Measurements from ENCODE around the gene RBM42. TPM values are rescaled to one million over a fixed set of nuclear protein-coding genes. Genes with fewer than 3 reads are reported as not detected.

RBM42 gene
- total RNA-seq, 2 experiments from 2014 or later, result 87.4 to 92.2 TPM

DNA sequence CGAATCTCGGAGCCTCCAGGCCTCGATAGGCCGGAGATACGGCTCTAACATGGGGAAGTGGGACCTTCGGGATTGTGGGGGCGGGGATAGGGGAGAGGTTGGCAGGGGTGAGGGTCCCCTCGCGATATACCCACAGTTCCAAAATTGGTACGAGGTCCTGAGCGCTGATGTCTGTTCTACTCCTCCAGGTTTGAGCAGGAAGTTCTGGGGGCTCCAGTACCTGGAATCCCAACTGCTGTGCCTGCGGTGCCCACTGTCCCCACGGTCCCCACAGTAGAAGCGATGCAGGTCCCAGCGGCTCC lies 447 bp downstream of the RBM42 start:
- POLR2A ChIA-PET, result interaction anchor here (0.7 to 0.9 kb wide), 2 partner anchors 11 to 13 kb away, joined by 3 to 5 read pairs; no protein-coding TSS in a partner anchor
- H3K9me3 Mint-ChIP-seq, result no peaks in the 10 kb centered on the region
- DNase-seq (no peak), ATAC-seq (ENCODE audit: low read depth) (no peak)
- H3K4me3 Mint-ChIP-seq, result peak overlapping the region; percentile 97
- no peaks in the 10 kb centered on the region for H3K27me3 Mint-ChIP-seq
- H3K36me3 Mint-ChIP-seq, result peaks cover 14% of the 10 kb centered on the region
- peaks cover 14% of the 10 kb centered on the region for H3K4me1 Mint-ChIP-seq
- peak overlapping the region; percentile 99 for H3K27ac Mint-ChIP-seq

DNA sequence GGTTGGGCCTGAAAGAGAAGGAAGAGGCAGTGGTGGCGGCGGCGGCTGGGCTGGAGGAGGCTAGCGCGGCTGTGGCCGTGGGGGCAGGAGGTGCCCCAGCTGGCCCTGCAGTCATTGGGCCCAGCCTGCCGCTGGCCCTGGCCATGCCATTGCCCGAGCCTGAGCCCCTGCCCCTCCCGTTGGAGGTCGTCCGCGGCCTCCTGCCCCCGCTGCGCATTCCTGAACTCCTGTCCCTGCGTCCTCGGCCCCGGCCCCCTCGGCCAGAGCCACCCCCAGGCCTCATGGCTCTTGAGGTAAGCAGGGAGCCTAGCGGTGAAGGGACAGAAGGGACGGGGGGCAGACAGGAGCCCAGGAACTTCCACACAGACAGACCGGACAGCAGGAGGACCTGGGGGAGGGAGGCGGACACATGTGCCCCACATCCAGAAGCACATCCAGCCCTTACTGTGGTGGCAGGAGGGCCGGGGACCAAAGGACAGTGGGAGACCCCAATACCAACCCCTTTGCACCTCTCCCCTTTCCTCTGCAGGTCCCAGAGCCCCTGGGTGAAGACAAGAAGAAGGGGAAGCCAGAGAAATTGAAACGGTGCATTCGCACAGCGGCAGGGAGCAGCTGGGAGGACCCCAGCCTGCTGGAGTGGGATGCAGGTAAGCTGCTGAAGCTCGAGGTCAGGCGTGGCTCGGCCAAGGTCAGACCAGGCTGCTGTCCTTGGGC lies 5.0 kb downstream of the RBM42 start:
- ATAC-seq (ENCODE audit: low read depth) (no peak), DNase-seq (no peak)
- peaks cover 20% of the 10 kb centered on the region for H3K36me3 Mint-ChIP-seq
- no peak overlapping the region for H3K27ac Mint-ChIP-seq
- no peaks in the 10 kb centered on the region for H3K9me3 Mint-ChIP-seq
- POLR2A ChIA-PET, result interaction anchor here (1.4 kb wide), 1 partner anchor 10 kb away, joined by 6 read pairs; no protein-coding TSS in a partner anchor
- H3K27me3 Mint-ChIP-seq, result no peaks in the 10 kb centered on the region
- no peak overlapping the region for H3K4me3 Mint-ChIP-seq
- H3K4me1 Mint-ChIP-seq, result peaks cover 15% of the 10 kb centered on the region

DNA sequence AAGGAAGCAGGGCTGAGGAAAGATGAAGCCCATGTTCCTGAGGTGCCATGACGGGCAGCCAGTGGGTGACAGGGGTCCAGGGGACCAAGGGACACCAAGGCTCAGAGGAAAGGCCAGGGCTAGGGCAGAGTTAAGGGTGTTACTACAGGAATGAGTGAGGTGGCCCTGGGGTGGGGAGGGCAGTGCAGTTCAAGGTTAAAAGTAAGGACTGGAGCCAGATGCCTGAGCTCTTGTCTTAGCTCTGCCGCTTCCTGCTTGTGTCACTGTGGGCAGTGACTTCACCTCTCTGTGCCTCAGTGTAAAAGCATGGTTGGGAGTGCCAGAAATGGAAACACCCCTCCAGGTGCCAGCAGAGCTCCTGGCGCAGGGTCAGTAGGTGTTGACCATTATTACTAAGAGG lies 7.8 kb downstream of the RBM42 start:
- POLR2A ChIA-PET, result interaction anchor here (1.0 to 1.8 kb wide), 2 partner anchors 12 to 24 kb away, joined by 4 to 7 read pairs; partner anchors contain the start of genes COX6B1 and HAUS5
- H3K36me3 Mint-ChIP-seq, result peaks cover 16% of the 10 kb centered on the region

GRCh38 chr19:35637165-35637564 lies 8.3 kb downstream of the RBM42 start:
- DNase-seq, result no peak
- no peak overlapping the region for H3K4me3 Mint-ChIP-seq
- peaks cover 16% of the 10 kb centered on the region for H3K36me3 Mint-ChIP-seq
- H3K27me3 Mint-ChIP-seq, result no peaks in the 10 kb centered on the region
- peaks cover 15% of the 10 kb centered on the region for H3K4me1 Mint-ChIP-seq
- POLR2A ChIA-PET, result interaction anchor here (1.0 to 1.8 kb wide), 2 partner anchors 11 to 24 kb away, joined by 4 to 7 read pairs; partner anchors contain the start of genes COX6B1 and HAUS5
- no peak for ATAC-seq (ENCODE audit: low read depth)
- H3K27ac Mint-ChIP-seq, result no peak overlapping the region
- H3K9me3 Mint-ChIP-seq, result no peaks in the 10 kb centered on the region

More for the DNA sequence above, 7.8 kb downstream of the RBM42 start:
- DNase-seq, result no peak
- no peak overlapping the region for H3K4me3 Mint-ChIP-seq
- no peaks in the 10 kb centered on the region for H3K27me3 Mint-ChIP-seq
- peak overlapping the region; percentile 75 for H3K27ac Mint-ChIP-seq
- H3K9me3 Mint-ChIP-seq, result no peaks in the 10 kb centered on the region
- ATAC-seq (ENCODE audit: low read depth), result peak; percentile 50
- H3K4me1 Mint-ChIP-seq, result peaks cover 12% of the 10 kb centered on the region

GRCh38 chr19:35639321-35639639 lies 10.4 kb downstream of the RBM42 start:
- ATAC-seq (ENCODE audit: low read depth) (no peak), DNase-seq (no peak)
- POLR2A ChIA-PET, result no interaction called here
- no peak overlapping the region for H3K27ac Mint-ChIP-seq
- H3K27me3 Mint-ChIP-seq, result no peaks in the 10 kb centered on the region
- no peak overlapping the region for H3K4me3 Mint-ChIP-seq
- H3K9me3 Mint-ChIP-seq, result no peaks in the 10 kb centered on the region
- H3K36me3 Mint-ChIP-seq, result peaks cover 12% of the 10 kb centered on the region
- peaks cover 21% of the 10 kb centered on the region for H3K4me1 Mint-ChIP-seq

DNA sequence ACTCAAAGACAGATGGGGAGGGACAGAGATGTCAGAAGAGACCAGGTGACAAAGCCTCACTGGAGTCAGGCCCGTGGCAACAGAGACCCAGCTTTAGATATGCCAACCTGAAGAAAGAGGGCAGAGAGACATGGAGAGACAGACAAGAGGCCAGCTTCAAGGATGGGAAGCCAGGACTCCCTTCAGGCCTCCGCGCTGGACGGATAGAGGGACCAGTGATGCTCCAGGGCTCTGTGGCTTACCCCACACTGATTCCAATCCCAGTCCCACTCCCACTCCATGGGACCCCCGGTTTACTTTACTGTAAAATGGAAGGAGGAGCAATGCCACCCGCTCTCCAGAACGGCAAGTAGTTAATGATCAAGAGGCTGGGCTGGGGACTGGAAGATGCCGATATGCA lies 11.0 kb downstream of the RBM42 start:
- ATAC-seq (ENCODE audit: low read depth) (no peak), DNase-seq (no peak)
- Mint-ChIP-seq H3K9me3 (no peaks in the 10 kb centered on the region), H3K27ac (no peak overlapping the region), H3K4me1 (peaks cover 25% of the 10 kb centered on the region), H3K27me3 (no peaks in the 10 kb centered on the region), H3K4me3 (no peak overlapping the region), H3K36me3 (peaks cover 12% of the 10 kb centered on the region)
- POLR2A ChIA-PET, result interaction anchor here (0.6 kb wide), 1 partner anchor 42 kb away, joined by 4 read pairs; no protein-coding TSS in a partner anchor

GRCh38 chr19:35641515-35642151 lies 12.8 kb downstream of the RBM42 start, which contains the start of gene ETV2:
TSS of gene ETV2 (plus strand) at chr19:35641745. CDS start at chr19:35642461, 716 bp downstream.
- ATAC-seq (ENCODE audit: low read depth), result no peak
- POLR2A ChIA-PET, result interaction anchor here (0.6 to 3.6 kb wide), 4 partner anchors 12 to 71 kb away, joined by 3 to 14 read pairs (median 4); no protein-coding TSS in a partner anchor
- peaks cover 8% of the 10 kb centered on the region for H3K36me3 Mint-ChIP-seq

DNA sequence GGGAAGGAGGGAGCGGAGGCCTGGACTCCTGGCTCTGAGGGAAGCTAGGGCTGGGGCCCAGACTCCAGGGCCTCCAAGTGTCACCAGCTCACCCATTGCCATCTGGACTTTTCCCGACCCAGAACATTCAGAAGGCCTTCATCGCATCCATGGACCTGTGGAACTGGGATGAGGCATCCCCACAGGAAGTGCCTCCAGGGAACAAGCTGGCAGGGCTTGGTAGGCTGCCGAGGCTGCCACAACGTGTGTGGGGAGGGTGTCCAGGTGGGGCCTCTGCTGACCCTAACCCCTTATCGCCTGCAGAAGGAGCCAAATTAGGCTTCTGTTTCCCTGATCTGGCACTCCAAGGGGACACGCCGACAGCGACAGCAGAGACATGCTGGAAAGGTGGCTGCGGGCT lies 13.5 kb downstream of the RBM42 start:
- peaks cover 33% of the 10 kb centered on the region for H3K4me1 Mint-ChIP-seq
- no peaks in the 10 kb centered on the region for H3K27me3 Mint-ChIP-seq
- DNase-seq (no peak), ATAC-seq (ENCODE audit: low read depth) (no peak)
- H3K36me3 Mint-ChIP-seq, result peaks cover 5% of the 10 kb centered on the region
- no peaks in the 10 kb centered on the region for H3K9me3 Mint-ChIP-seq
- H3K27ac Mint-ChIP-seq, result peak overlapping the region; percentile 80
- POLR2A ChIA-PET, result interaction anchor here (0.7 to 3.6 kb wide), 9 partner anchors 8 to 104 kb away, joined by 3 to 14 read pairs (median 5); partner anchors contain the start of genes PSENEN and U2AF1L4
- H3K4me3 Mint-ChIP-seq, result peak overlapping the region; percentile 82

More at GRCh38 chr19:35641515-35642151, 12.8 kb downstream of the RBM42 start, which contains the start of gene ETV2:
- H3K27ac Mint-ChIP-seq, result peak within 1 kb of the TSS; percentile 80
- DNase-seq, result peak; percentile 76
- no peaks in the 10 kb centered on the region for H3K27me3 Mint-ChIP-seq
- H3K9me3 Mint-ChIP-seq, result no peaks in the 10 kb centered on the region
- H3K4me1 Mint-ChIP-seq, result peaks cover 34% of the 10 kb centered on the region
- H3K4me3 Mint-ChIP-seq, result peak within 1 kb of the TSS; percentile 82

DNA sequence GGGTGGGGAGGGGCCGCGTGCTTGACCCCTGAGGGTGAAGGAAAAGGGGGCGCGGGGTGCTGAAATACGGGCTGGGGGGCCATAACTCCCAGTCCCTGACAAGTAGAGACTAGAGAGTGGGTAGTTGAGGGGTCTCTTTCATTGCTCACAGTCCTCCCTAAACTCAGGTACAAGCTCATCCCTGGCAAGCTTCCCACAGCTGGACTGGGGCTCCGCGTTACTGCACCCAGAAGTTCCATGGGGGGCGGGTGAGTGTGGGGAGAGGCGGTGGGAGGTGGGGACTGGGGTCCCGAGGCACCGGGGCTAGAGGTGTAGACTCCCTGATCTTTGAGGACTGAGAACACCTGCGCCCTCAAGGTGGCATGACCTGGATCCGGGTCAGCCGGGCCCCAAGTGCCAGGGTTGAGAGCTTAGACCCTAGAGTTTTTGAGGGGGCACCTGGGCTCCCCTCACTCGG lies 14.0 kb downstream of the RBM42 start:
- Mint-ChIP-seq H3K27ac (peak overlapping the region; percentile 80), H3K36me3 (peaks cover 4% of the 10 kb centered on the region), H3K9me3 (no peaks in the 10 kb centered on the region), H3K27me3 (no peaks in the 10 kb centered on the region), H3K4me3 (peak overlapping the region; percentile 82), H3K4me1 (peaks cover 34% of the 10 kb centered on the region)
- no peak for DNase-seq
- ATAC-seq (ENCODE audit: low read depth), result no peak
- POLR2A ChIA-PET, result interaction anchor here (0.7 to 3.6 kb wide), 12 partner anchors 8 to 131 kb away, joined by 3 to 21 read pairs (median 5); partner anchors contain the start of genes HAUS5, PSENEN and U2AF1L4

GRCh38 chr19:35643255-35644205 lies 14.7 kb downstream of the RBM42 start:
- H3K27ac Mint-ChIP-seq, result peak overlapping the region; percentile 80
- ATAC-seq (ENCODE audit: low read depth) (peak; percentile 35), DNase-seq (peak; percentile 90)
- H3K4me3 Mint-ChIP-seq, result peak overlapping the region; percentile 82
- no peaks in the 10 kb centered on the region for H3K27me3 Mint-ChIP-seq
- POLR2A ChIA-PET, result interaction anchor here (0.6 to 3.6 kb wide), 23 partner anchors 9 to 411 kb away, joined by 3 to 21 read pairs (median 4); partner anchors contain the start of genes HAUS5, IGFLR1, PSENEN and RBM42
- H3K9me3 Mint-ChIP-seq, result no peaks in the 10 kb centered on the region
- H3K36me3 Mint-ChIP-seq, result no peaks in the 10 kb centered on the region
- peaks cover 34% of the 10 kb centered on the region for H3K4me1 Mint-ChIP-seq

- peak overlapping the region; percentile 80 for H3K27ac Mint-ChIP-seq
- H3K27me3 Mint-ChIP-seq, result no peaks in the 10 kb centered on the region
- DNase-seq, result peak; percentile 93
- no peaks in the 10 kb centered on the region for H3K36me3 Mint-ChIP-seq
- peaks cover 41% of the 10 kb centered on the region for H3K4me1 Mint-ChIP-seq
- H3K4me3 Mint-ChIP-seq, result peak overlapping the region; percentile 82
- no peaks in the 10 kb centered on the region for H3K9me3 Mint-ChIP-seq
- peak; percentile 84 for ATAC-seq (ENCODE audit: low read depth)
- POLR2A ChIA-PET, result interaction anchor here (0.6 to 3.6 kb wide), 21 partner anchors 10 to 410 kb away, joined by 3 to 21 read pairs (median 4); partner anchors contain the start of genes HAUS5, HSPB6, IGFLR1 and PSENEN
Measured at GRCh38 chr19:35644206-35644986, 15.6 kb downstream of the RBM42 start.

Measured in activated naive CD8-positive, alpha-beta T cell treated with anti-CD3 and anti-CD28 coated beads, Interleukin-2, amount 10 ng/mL, durations not matched to agents 7 days and 5 days (primary cell).